H9 (cell line): Measurements from ENCODE around the gene TMEM217. TPM values are rescaled to one million over a fixed set of nuclear protein-coding genes. Genes with fewer than 3 reads are reported as not detected.

ENCODE experiments used
- DNase-seq: peaks from one replicate; pipeline ENCODE4 v3.0.0-alpha.2; 2017
- H2AFZ ChIP-seq: one replicate; pipeline ENCODE4 v1.6.1; 2013; ENCODE audit warnings: mild to moderate bottlenecking, low read length, control low read depth, moderate library complexity
- H2AK5ac ChIP-seq: 2 replicates; pipeline ENCODE4 v1.6.1; 2013; ENCODE audit warnings: low read length, control low read depth, mixed read lengths; ENCODE audit not compliant: insufficient read length
- H2BK120ac ChIP-seq: one replicate; pipeline ENCODE4 v1.6.1; 2013; ENCODE audit warnings: low read depth, mild to moderate bottlenecking, low read length, control low read depth, inconsistent platforms; ENCODE audit not compliant: poor library complexity, severe bottlenecking
- H2BK12ac ChIP-seq: 2 replicates; pipeline ENCODE4 v1.6.1; 2013; ENCODE audit warnings: low read length, control low read depth, mixed read lengths, low read depth; ENCODE audit not compliant: insufficient read length
- H2BK15ac ChIP-seq: 2 replicates; pipeline ENCODE4 v1.6.1; 2013; ENCODE audit warnings: low read depth, low read length, control low read depth
- H2BK20ac ChIP-seq: one replicate; pipeline ENCODE4 v1.6.1; 2013; ENCODE audit warnings: low read depth, mild to moderate bottlenecking, low read length, control low read depth, inconsistent platforms; ENCODE audit not compliant: poor library complexity, severe bottlenecking
- H2BK5ac ChIP-seq: 2 replicates; pipeline ENCODE4 v1.6.1; 2013; ENCODE audit warnings: low read length, control low read depth, mixed read lengths; ENCODE audit not compliant: insufficient read length
- H3K14ac ChIP-seq: 2 replicates; pipeline ENCODE4 v1.6.1; 2013; ENCODE audit warnings: low read length, control low read depth; ENCODE audit not compliant: insufficient read depth
- H3K18ac ChIP-seq: 2 replicates; pipeline ENCODE4 v1.6.1; 2013; ENCODE audit warnings: low read depth, mild to moderate bottlenecking, mixed read lengths, low read length, control low read depth; ENCODE audit not compliant: insufficient read length
- H3K23ac ChIP-seq: 2 replicates; pipeline ENCODE4 v1.6.1; 2013; ENCODE audit warnings: low read length, control low read depth, mixed read lengths, low read depth; ENCODE audit not compliant: insufficient read length
- H3K23me2 ChIP-seq: 2 replicates; pipeline ENCODE4 v1.6.1; 2013; ENCODE audit warnings: low read depth, mild to moderate bottlenecking, mixed read lengths, low read length, control low read depth; ENCODE audit not compliant: insufficient read length, poor library complexity, severe bottlenecking
- H3K27ac ChIP-seq: 2 replicates; pipeline ENCODE4 v1.5.1; 2013; ENCODE audit warnings: low read length, control low read depth, mixed read lengths, low read depth; ENCODE audit not compliant: insufficient read length
- H3K27me3 ChIP-seq: 2 replicates; pipeline ENCODE4 v1.6.1; 2013; ENCODE audit warnings: low read length, control low read depth, inconsistent platforms; ENCODE audit not compliant: insufficient read depth
- H3K4ac ChIP-seq: 2 replicates; pipeline ENCODE4 v1.6.1; 2013; ENCODE audit warnings: low read depth, mild to moderate bottlenecking, control low read depth, inconsistent platforms, low read length, moderate library complexity
- H3K4me1 ChIP-seq: 2 replicates; pipeline ENCODE4 v1.6.1; 2013; ENCODE audit warnings: low read length, control low read depth, inconsistent platforms; ENCODE audit not compliant: insufficient read depth
- H3K4me2 ChIP-seq: 2 replicates; pipeline ENCODE4 v1.6.1; 2013; ENCODE audit warnings: low read length, control low read depth, mixed read lengths; ENCODE audit not compliant: insufficient read length, insufficient read depth
- H3K56ac ChIP-seq: 2 replicates; pipeline ENCODE4 v1.6.1; 2013; ENCODE audit warnings: low read depth, mild to moderate bottlenecking, mixed read lengths, low read length, control low read depth; ENCODE audit not compliant: insufficient read length
- H3K79me1 ChIP-seq: 2 replicates; pipeline ENCODE4 v1.6.1; 2013; ENCODE audit warnings: low read depth, mild to moderate bottlenecking, moderate library complexity, low read length, control low read depth, inconsistent platforms; ENCODE audit not compliant: insufficient read depth, poor library complexity, severe bottlenecking
- H3K79me2 ChIP-seq: 2 replicates; pipeline ENCODE4 v1.6.1; 2013; ENCODE audit warnings: low read length, control low read depth, inconsistent platforms; ENCODE audit not compliant: insufficient read depth
- H3K9ac ChIP-seq: 2 replicates; pipeline ENCODE4 v1.6.1; 2013; ENCODE audit warnings: low read length, control low read depth, mixed read lengths; ENCODE audit not compliant: insufficient read length; ENCODE audit errors: extremely low read depth
- H3K9me3 ChIP-seq: one replicate; pipeline ENCODE4 v1.6.1; 2013; ENCODE audit warnings: low read depth, low read length, inconsistent platforms; ENCODE audit not compliant: control insufficient read depth
- H3T11ph ChIP-seq: one replicate; pipeline ENCODE4 v1.6.1; 2013; ENCODE audit warnings: mild to moderate bottlenecking, low read length, control low read depth, inconsistent platforms
- H4K20me1 ChIP-seq: one replicate; pipeline ENCODE4 v1.6.1; 2013; ENCODE audit not compliant: control insufficient read depth, insufficient read length, insufficient read depth
- H4K5ac ChIP-seq: 2 replicates; pipeline ENCODE4 v1.6.1; 2013; ENCODE audit warnings: low read depth, mild to moderate bottlenecking, mixed read lengths, low read length, control low read depth; ENCODE audit not compliant: insufficient read length
- H4K8ac ChIP-seq: replicated peaks from 2 replicates; pipeline ENCODE4 v1.6.1; 2013; ENCODE audit warnings: low read length, control low read depth, mixed read lengths, low read depth; ENCODE audit not compliant: insufficient read length
- H4K91ac ChIP-seq: 2 replicates; pipeline ENCODE4 v1.6.1; 2013; ENCODE audit warnings: low read depth, mild to moderate bottlenecking, moderate library complexity, mixed read lengths, low read length, control low read depth; ENCODE audit not compliant: insufficient read length
- H3K27ac Mint-ChIP-seq, 3 experiments: 2 replicates in 2 of 3; 3 replicates in 1 of 3; pipeline ENCODE4 v1.8.0; 2020 to 2021; ENCODE audit warnings: mixed read lengths in 3 of 3, mild to moderate bottlenecking in 1 of 3, moderate library complexity in 1 of 3
- H3K27me3 Mint-ChIP-seq: 2 replicates; pipeline ENCODE4 v1.8.0; 2021; ENCODE audit warnings: low read depth, mild to moderate bottlenecking, moderate library complexity, mixed read lengths
- H3K36me3 Mint-ChIP-seq, 3 experiments: 2 replicates in 2 of 3; 3 replicates in 1 of 3; pipeline ENCODE4 v1.8.0; 2020 to 2021; ENCODE audit warnings: low read depth in 3 of 3, mixed read lengths in 3 of 3; ENCODE audit not compliant: insufficient read depth in 1 of 3
- H3K4me1 Mint-ChIP-seq, 2 experiments: 2 replicates each; pipeline ENCODE4 v1.8.0; 2020; ENCODE audit warnings: mixed read lengths in 2 of 2
- H3K4me3 Mint-ChIP-seq, 2 experiments: 2 replicates in 1 of 2; 3 replicates in 1 of 2; pipeline ENCODE4 v1.8.0; 2020 to 2021; ENCODE audit warnings: mild to moderate bottlenecking in 2 of 2, mixed read lengths in 2 of 2, moderate library complexity in 1 of 2
- H3K9me3 Mint-ChIP-seq, 2 experiments: 2 replicates in 1 of 2; 3 replicates in 1 of 2; pipeline ENCODE4 v1.8.0; 2020; ENCODE audit warnings: mild to moderate bottlenecking in 2 of 2, mixed read lengths in 2 of 2, moderate library complexity in 1 of 2
- CTCF ChIP-seq: fragments of 200-600 bp; sonication (generic); conservative IDR thresholded peaks from 3 replicates; pipeline ENCODE4 v1.8.0; 2021; ENCODE audit warnings: antibody characterized with exemption, mild to moderate bottlenecking
- WGBS: extraction: QIAGEN DNeasy Blood & Tissue Kit; methylation state at CpG from one replicate; pipeline ENCODE4 v1.1.7; 2013; ENCODE audit warnings: missing lambda C conversion rate, low lambda C conversion rate, mixed read lengths; ENCODE audit not compliant: insufficient read length; ENCODE audit errors: extremely low coverage; 5-methylcytosine and 5-hydroxymethylcytosine counted together
- total RNA-seq: library from RNA; stranded (reverse); gene quantifications from 2 replicates; pipeline ENCODE4 v1.2.1, GENCODE V29; 2021

TMEM217 gene
- total RNA-seq, 1 experiment from 2014 or later: 1.1 TPM

GRCh38 chr6:37269105-37269504, 11.2 kb upstream of the TMEM217 start:
- Histone ChIP-seq H3K27me3 (no peaks in the 10 kb centered on the region), H3K79me1 (no peaks in the 10 kb centered on the region), H2BK5ac (no peak overlapping the region), H3K14ac (no peak overlapping the region), H3K23ac (no peak overlapping the region), H2BK12ac (no peak overlapping the region), H3T11ph (no peak overlapping the region), H3K79me2 (no peaks in the 10 kb centered on the region; the same call in 1 of the 2 replicates), H3K56ac (no peak overlapping the region), H3K4ac (no peak overlapping the region), H3K27ac (no peak overlapping the region), H3K4me2 (no peak overlapping the region), H3K4me1 (no peaks in the 10 kb centered on the region; the same call in 1 of the 2 replicates), H2AK5ac (no peak overlapping the region), H2BK120ac (no peak overlapping the region), H2BK15ac (no peak overlapping the region), H3K9me3 (no peaks in the 10 kb centered on the region), H3K18ac (no peak overlapping the region), H4K8ac (no peak overlapping the region), H4K5ac (no peak overlapping the region), H3K23me2 (no peaks in the 10 kb centered on the region), H4K91ac (no peak overlapping the region), H2AFZ (no peak overlapping the region), H2BK20ac (no peak overlapping the region), H4K20me1 (no peaks in the 10 kb centered on the region), H3K9ac (no peak overlapping the region)
- H3K27me3 Mint-ChIP-seq: no peaks in the 10 kb centered on the region
- no peaks in the 10 kb centered on the region for H3K9me3 Mint-ChIP-seq
- peaks cover 3 to 15% (median 11%) of the 10 kb centered on the region in 3 experiments; a peak in 6 of 7 replicates for H3K36me3 Mint-ChIP-seq
- TF ChIP-seq CTCF: no peak
- no CpG with 5 or more reads among the region's 2 CpGs for WGBS
- H3K4me1 Mint-ChIP-seq: peaks cover 33 to 34% of the 10 kb centered on the region in 2 experiments
- DNase-seq: no peak
- no peak overlapping the region for H3K27ac Mint-ChIP-seq
- no peak overlapping the region for H3K4me3 Mint-ChIP-seq
